ENCODE results near the gene TRPT1. TPM values are rescaled to one million over a fixed set of nuclear protein-coding genes. Genes with fewer than 3 reads are reported as not detected.

Gene TRPT1
- 10 to 100 TPM; 16.2 to 16.6 TPM for total RNA-seq
- 7.8 to 30.1 reads per million in 2 donors for total RNA-seq

DNA sequence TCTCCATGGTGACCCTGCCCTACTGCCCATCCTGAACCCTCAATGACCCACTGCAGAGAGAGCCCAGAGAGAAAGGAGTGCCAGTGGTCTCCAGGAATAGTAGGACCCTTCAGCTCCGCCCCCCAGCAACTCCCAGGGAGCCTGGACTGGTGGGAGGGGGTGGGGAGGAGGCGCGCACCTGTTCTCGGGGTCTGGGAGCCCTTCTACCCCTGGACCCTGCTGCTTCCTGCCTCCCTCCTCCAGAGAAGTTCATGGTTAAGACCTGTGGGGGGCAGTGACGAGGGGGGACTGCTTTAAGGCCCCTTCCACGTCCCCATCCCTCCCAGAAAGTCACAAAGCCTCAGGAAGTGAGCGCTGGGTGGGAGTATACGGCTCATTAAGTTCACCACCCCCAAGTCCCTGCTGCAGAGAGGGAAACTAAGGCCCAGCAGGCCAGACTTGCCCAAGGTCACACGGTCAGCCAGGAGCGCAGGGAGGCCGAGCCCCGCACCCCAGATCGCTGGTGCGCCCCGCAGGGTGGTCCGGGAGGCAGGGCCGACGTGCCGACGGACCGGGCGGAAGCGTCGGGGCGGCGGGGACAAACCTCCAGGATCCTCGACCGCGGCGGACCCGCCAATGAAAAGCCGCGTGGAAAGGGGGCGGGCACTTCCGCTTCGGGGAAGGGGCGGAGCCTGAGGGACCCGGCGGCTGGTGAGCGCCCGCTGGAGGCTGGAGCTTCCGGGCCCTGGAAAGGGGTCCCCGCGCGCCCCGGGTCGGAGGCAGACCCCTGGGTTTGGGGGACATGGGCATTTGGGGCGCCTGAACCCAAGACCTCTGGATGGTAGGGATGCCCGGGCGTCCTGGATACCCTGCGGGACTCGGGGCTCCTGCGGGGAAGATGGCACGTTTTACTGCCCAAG is at the start of gene TRPT1, which contains the start of gene NUDT22:
Gene TRPT1 (minus strand): TSS at position 579 of the 899 bp plus-strand sequence. CDS start 326 bp downstream, at position 253.
Gene NUDT22 (plus strand): TSS at position 667 of the 899 bp plus-strand sequence. CDS start 379 bp downstream, outside the sequence.
- peak; percentile 75 for ATAC-seq

GRCh38 chr11:64275031-64275800 is 49.2 kb upstream of the TRPT1 start:
- Mint-ChIP-seq H3K27me3 (no peaks in the 10 kb centered on the region), H3K27ac (no peak overlapping the region), H3K4me3 (no peak overlapping the region), H3K36me3 (ENCODE audit: low read depth) (peaks cover 6% of the 10 kb centered on the region), H3K4me1 (peaks cover 4% of the 10 kb centered on the region)
- ATAC-seq (no peak), DNase-seq (no peak)
- no peaks in the 10 kb centered on the region for H3K9me3 ChIP-seq (ENCODE audit: control insufficient read depth, low read length, poor library complexity, severe bottlenecking)

More for the DNA sequence above, at the start of gene TRPT1, which contains the start of gene NUDT22:
- no peaks in the 10 kb centered on the region for H3K9me3 ChIP-seq (ENCODE audit: control insufficient read depth, low read length, poor library complexity, severe bottlenecking)
- peak; percentile 83 to 87 (median 86) for DNase-seq
- peaks cover 25% of the 10 kb centered on the region for H3K4me1 Mint-ChIP-seq
- H3K27ac Mint-ChIP-seq = peak within 1 kb of the TSS; percentile 77
- H3K27me3 Mint-ChIP-seq = no peaks in the 10 kb centered on the region
- peak within 1 kb of the TSS; percentile 91 for H3K4me3 Mint-ChIP-seq
- no peaks in the 10 kb centered on the region for H3K36me3 Mint-ChIP-seq (ENCODE audit: low read depth)

DNA sequence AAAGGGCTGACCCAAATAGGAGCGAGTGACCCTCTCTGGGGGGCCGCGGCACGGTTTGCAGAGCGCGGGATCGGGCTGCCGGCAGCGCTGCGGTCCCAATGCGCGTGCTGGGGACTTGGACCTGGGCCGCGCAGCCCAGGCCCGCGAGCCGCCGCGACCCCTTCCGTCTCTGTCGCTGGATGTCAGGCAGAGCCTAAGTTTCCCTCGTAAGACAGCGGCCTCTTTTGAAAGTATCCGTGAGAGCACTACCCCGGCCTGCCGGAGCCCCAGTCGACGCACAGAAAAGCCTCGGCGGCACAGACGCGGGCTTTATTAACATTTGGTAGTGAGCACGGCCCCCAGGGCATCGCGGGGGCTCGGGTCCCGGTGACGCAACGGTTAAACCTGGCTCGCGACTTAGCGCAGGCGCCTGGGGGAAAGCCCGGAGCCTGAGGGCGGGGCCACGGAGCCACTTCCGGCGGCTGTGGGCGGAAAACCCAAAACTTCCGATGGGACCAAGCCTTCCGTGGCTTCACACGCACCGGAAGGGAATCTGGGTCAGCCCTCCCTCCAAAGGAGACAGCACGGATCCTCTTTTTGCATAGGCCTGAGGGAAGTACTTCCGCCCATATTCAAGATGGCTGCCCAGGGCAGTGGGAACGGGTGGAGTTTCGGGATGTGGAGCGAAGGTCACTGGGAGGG is 43.7 kb upstream of the TRPT1 start:
- H3K27me3 Mint-ChIP-seq = no peaks in the 10 kb centered on the region
- peak overlapping the region; percentile 96 for H3K4me3 Mint-ChIP-seq
- H3K36me3 Mint-ChIP-seq (ENCODE audit: low read depth) = peaks cover 4% of the 10 kb centered on the region
- H3K9me3 ChIP-seq (ENCODE audit: control insufficient read depth, low read length, poor library complexity, severe bottlenecking) = no peaks in the 10 kb centered on the region
- H3K27ac Mint-ChIP-seq = peak overlapping the region; percentile 99
- DNase-seq (peak; percentile 94 to 97 (median 94)), ATAC-seq (peak; percentile 77)
- peaks cover 19% of the 10 kb centered on the region for H3K4me1 Mint-ChIP-seq

DNA sequence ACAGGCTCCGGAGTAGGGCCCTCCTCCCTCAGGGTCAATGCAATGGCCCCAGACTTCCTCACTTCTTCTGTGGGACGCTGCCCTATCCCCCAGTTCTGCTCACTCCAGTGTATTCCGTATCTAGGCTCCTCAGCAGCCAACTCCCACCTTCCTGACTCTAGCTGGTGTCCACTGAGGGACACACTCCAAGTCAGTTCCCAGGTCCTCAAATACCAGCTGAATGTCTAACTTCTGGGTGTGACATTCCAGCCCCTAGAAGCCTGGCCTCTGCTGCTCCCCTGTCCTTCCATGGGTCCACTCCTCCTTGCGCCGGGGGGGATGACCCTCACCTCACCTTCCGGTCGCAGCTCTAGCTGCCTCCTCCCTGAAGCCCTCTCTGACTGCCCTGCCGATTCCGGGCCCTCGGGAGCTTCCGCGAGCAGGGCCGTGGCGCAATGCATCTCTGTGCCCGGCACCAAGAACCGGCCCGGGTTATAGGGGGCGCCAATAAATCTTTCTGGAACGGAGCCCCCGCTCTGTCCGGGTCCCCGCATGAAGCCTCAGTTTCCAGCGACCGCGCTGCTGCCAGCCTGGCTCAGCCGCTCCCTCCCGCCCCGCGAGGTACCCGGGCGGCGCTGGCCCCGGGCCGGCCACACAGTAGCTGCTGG is 43.0 kb upstream of the TRPT1 start:
- H3K27ac Mint-ChIP-seq = peak overlapping the region; percentile 99
- peaks cover 4% of the 10 kb centered on the region for H3K36me3 Mint-ChIP-seq (ENCODE audit: low read depth)
- DNase-seq (peak in 1 of 3 donors; percentile 28), ATAC-seq (no peak)
- peak overlapping the region; percentile 96 for H3K4me3 Mint-ChIP-seq
- no peaks in the 10 kb centered on the region for H3K27me3 Mint-ChIP-seq
- H3K9me3 ChIP-seq (ENCODE audit: control insufficient read depth, low read length, poor library complexity, severe bottlenecking) = no peaks in the 10 kb centered on the region
- H3K4me1 Mint-ChIP-seq = peaks cover 19% of the 10 kb centered on the region

- DNase-seq (no peak), ATAC-seq (no peak)
- Mint-ChIP-seq H3K36me3 (ENCODE audit: low read depth) (peaks cover 4% of the 10 kb centered on the region), H3K27ac (peak overlapping the region; percentile 99), H3K27me3 (no peaks in the 10 kb centered on the region), H3K4me3 (peak overlapping the region; percentile 96), H3K4me1 (peaks cover 19% of the 10 kb centered on the region)
- H3K9me3 ChIP-seq (ENCODE audit: control insufficient read depth, low read length, poor library complexity, severe bottlenecking) = no peaks in the 10 kb centered on the region
Measured at GRCh38 chr11:64268025-64268892, 42.3 kb upstream of the TRPT1 start.

DNA sequence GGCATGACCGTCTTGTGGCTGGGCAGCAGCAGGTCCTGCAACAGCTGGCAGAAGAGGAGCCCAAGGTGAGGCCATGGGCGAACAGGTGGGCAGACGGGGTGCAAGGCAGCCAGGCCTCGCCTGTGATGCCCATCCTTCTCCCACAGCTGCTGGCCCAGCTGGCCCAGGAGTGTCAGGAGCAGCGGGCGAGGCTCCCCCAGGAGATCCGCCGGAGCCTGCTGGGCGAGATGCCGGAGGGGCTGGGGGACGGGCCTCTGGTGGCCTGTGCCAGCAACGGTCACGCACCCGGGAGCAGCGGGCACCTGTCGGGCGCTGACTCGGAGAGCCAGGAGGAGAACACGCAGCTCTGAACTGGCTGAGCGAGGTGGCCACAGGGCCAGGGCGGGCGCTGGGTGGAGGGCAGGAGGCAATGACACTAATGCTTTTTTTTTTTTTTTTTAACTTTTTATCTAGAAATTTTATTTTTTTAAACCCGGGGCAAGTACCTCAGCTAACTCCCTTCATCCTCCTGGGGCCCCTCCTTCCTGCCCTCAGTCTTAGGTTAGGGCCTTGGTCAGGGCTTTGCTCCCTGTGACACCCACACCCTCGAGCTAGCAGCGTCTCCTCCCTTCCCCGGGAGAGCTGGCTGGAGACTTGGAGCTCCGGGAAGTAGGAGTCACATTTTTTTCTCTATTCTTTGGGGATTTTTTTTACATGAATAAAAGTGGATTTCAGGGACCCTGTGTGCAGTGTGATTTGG is 41.4 kb upstream of the TRPT1 start:
- Mint-ChIP-seq H3K27ac (peak overlapping the region; percentile 99), H3K27me3 (no peaks in the 10 kb centered on the region), H3K4me1 (peaks cover 21% of the 10 kb centered on the region), H3K4me3 (no peak overlapping the region), H3K36me3 (ENCODE audit: low read depth) (peaks cover 4% of the 10 kb centered on the region)
- DNase-seq (no peak), ATAC-seq (no peak)
- no peaks in the 10 kb centered on the region for H3K9me3 ChIP-seq (ENCODE audit: control insufficient read depth, low read length, poor library complexity, severe bottlenecking)

DNA sequence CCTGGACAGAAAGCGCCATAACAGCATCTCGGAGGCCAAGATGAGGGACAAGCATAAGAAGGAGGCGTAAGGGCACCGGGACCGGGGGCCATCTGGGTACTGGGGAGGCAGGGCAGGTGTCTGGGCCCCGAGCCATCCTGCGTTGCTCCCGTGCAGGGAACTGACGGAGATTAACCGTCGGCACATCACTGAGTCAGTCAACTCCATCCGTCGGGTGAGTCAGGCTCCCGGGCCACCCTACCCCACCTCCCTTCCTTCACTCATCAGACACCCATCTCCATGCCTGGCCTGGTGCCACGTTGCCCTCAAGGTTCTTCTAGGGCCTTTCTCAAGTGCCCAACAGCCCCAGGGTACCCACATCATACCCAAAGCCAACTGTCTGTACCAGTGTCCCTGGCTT is 40.4 kb upstream of the TRPT1 start:
- no peaks in the 10 kb centered on the region for H3K9me3 ChIP-seq (ENCODE audit: control insufficient read depth, low read length, poor library complexity, severe bottlenecking)
- Mint-ChIP-seq H3K27me3 (no peaks in the 10 kb centered on the region), H3K4me3 (peak overlapping the region; percentile 41), H3K27ac (no peak overlapping the region), H3K4me1 (peaks cover 21% of the 10 kb centered on the region), H3K36me3 (ENCODE audit: low read depth) (peaks cover 4% of the 10 kb centered on the region)
- no peak for DNase-seq
- no peak for ATAC-seq

- peaks cover 19% of the 10 kb centered on the region for H3K4me1 Mint-ChIP-seq
- no peak overlapping the region for H3K4me3 Mint-ChIP-seq
- H3K9me3 ChIP-seq (ENCODE audit: control insufficient read depth, low read length, poor library complexity, severe bottlenecking) = no peaks in the 10 kb centered on the region
- H3K27ac Mint-ChIP-seq = no peak overlapping the region
- H3K36me3 Mint-ChIP-seq (ENCODE audit: low read depth) = peaks cover 4% of the 10 kb centered on the region
- DNase-seq (no peak), ATAC-seq (no peak)
- no peaks in the 10 kb centered on the region for H3K27me3 Mint-ChIP-seq
Measured at GRCh38 chr11:64265176-64266160, 39.5 kb upstream of the TRPT1 start.

DNA sequence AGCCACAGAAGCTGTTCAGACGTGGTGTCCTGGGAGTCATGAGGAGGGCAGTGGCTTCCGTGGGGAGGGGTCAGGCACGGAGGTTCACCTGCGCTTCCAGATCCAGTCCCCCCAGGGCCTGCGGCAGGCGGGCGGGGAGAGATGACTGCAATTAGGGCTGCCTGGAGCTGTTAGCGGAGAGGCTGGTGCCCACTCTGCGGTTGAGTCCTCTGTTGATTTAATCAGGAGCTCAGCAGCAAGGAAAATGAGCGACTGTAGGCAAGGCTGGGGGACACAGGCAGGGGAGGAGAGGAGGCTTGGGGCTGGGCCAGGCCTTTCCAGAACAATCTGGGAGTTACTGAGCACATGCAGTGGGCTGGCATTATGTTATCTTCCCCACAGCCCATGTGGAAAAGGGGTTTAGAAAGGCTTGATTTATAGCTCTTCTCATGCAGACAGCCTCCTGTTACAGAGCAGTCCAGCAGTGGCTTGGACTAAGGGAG is 38.4 kb upstream of the TRPT1 start:
- Mint-ChIP-seq H3K36me3 (ENCODE audit: low read depth) (peaks cover 3% of the 10 kb centered on the region), H3K27me3 (no peaks in the 10 kb centered on the region), H3K4me3 (no peak overlapping the region), H3K4me1 (peaks cover 23% of the 10 kb centered on the region), H3K27ac (no peak overlapping the region)
- no peak for DNase-seq
- no peak for ATAC-seq
- no peaks in the 10 kb centered on the region for H3K9me3 ChIP-seq (ENCODE audit: control insufficient read depth, low read length, poor library complexity, severe bottlenecking)

DNA sequence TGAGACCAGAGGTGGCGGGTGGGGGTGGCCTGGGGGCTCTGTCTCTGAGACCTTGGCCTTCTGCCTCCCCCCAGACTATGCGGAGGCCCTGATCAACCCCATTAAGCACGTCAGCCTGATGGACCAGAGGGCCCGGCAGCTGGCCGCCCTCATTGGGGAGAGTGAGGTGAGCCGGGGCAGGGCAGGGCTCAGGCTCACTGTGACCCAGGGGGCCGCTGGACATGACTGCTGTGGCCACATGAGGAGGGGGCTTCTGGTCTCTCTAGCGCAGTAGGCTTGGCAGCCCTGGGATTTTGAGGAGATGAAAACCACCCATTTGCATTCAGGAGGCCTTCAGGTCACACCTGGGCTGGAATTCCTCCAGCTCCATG is 37.9 kb upstream of the TRPT1 start:
- no peak overlapping the region for H3K27ac Mint-ChIP-seq
- ATAC-seq = no peak
- peaks cover 23% of the 10 kb centered on the region for H3K4me1 Mint-ChIP-seq
- DNase-seq = no peak
- H3K4me3 Mint-ChIP-seq = no peak overlapping the region
- H3K36me3 Mint-ChIP-seq (ENCODE audit: low read depth) = peaks cover 5% of the 10 kb centered on the region
- H3K9me3 ChIP-seq (ENCODE audit: control insufficient read depth, low read length, poor library complexity, severe bottlenecking) = no peaks in the 10 kb centered on the region
- H3K27me3 Mint-ChIP-seq = no peaks in the 10 kb centered on the region
